ENCODE measurements around the gene PTRH2. TPM values are rescaled to one million over a fixed set of nuclear protein-coding genes. Genes with fewer than 3 reads are reported as not detected.
A peak's percentile ranks its signal among the peaks of the same experiment; 100 is the strongest.

The PTRH2 gene
- polyA plus RNA-seq, 2 of the 4 experiments (the other 2 are of a cell fraction), result 109 to 169 TPM

- peak overlapping the region; percentile 93 to 95 for H3K27ac ChIP-seq
- FAIRE-seq (peak; percentile 18), ATAC-seq (no peak), DNase-seq (ENCODE audit: low read depth in 1 of 2, low spot score in 1 of 2) (no peak)
- peaks cover 86% of the 10 kb centered on the region for H3K4me1 ChIP-seq
- TF ChIP-seq BHLHE40 (IDR thresholded peaks at IDR 0.05; ENCODE audit: low read depth, low read length), result no peak
- no peak for TF ChIP-seq JUNB (IDR thresholded peaks at IDR 0.05)
- TF ChIP-seq RNF2 (IDR thresholded peaks at IDR 0.05; ENCODE audit: borderline replicate concordance, low read depth), result no peak
- TF ChIP-seq POLR2A (IDR thresholded peaks at IDR 0.05; ENCODE audit: low read length), result no peak
- no peak for TF ChIP-seq PHF8 (IDR thresholded peaks at IDR 0.05; ENCODE audit: borderline replicate concordance, low read depth)
- TF ChIP-seq CBX2 (IDR thresholded peaks at IDR 0.05; ENCODE audit: borderline replicate concordance, low read depth), result no peak
- TF ChIP-seq ZSCAN20 (CRISPR knock-in tag; IDR thresholded peaks at IDR 0.05), result no peak
- H3K9me3 ChIP-seq, result no peaks in the 10 kb centered on the region
- CTCF ChIA-PET, result interaction anchor here (0.6 to 11.9 kb wide), 20 partner anchors 11 to 373 kb away, joined by 3 to 244 read pairs (median 5); no protein-coding TSS in a partner anchor
- H3K4me2 ChIP-seq, result peak overlapping the region; percentile 8; the same call in 1 of the 3 replicates
- H3K4me3 ChIP-seq, result no peak overlapping the region
- POLR2A ChIA-PET, result interaction anchor here (1.4 to 9.7 kb wide), 3 partner anchors 90 to 141 kb away, joined by 4 to 531 read pairs (median 18); partner anchors contain the start of genes RPS6KB1 and TUBD1
These were observed 45.2 kb upstream of the PTRH2 start for GRCh38 chr17:59752446-59752845.

- Histone ChIP-seq H3K27ac (peak overlapping the region; percentile 93 to 95), H3K9me3 (no peaks in the 10 kb centered on the region), H3K4me1 (peaks cover 86% of the 10 kb centered on the region), H3K4me3 (no peak overlapping the region), H3K4me2 (peak overlapping the region; percentile 8; the same call in 1 of the 3 replicates)
- 74% methylated on average over 11 of the region's 11 CpGs for WGBS (ENCODE audit: missing lambda C conversion rate)
- no peak for DNase-seq (ENCODE audit: low read depth in 1 of 2, low spot score in 1 of 2)
- ATAC-seq, result no peak
- peak; percentile 59 for TF ChIP-seq EHF (CRISPR knock-in tag; IDR thresholded peaks at IDR 0.05)
- TF ChIP-seq HOXB13 (CRISPR knock-in tag; IDR thresholded peaks at IDR 0.05; ENCODE audit: low read depth), result 0 out of 2 replicates have a peak, but pooled peaks have one; percentile 80
- TF ChIP-seq ZFP36 (IDR thresholded peaks at IDR 0.05; ENCODE audit: borderline replicate concordance, partially characterized antibody), result no peak
- TF ChIP-seq KDM5A (IDR thresholded peaks at IDR 0.05), result no peak
- TF ChIP-seq PHF8 (IDR thresholded peaks at IDR 0.05; ENCODE audit: borderline replicate concordance, low read depth), result no peak
- no peak for TF ChIP-seq EP300 (IDR thresholded peaks at IDR 0.05)
- no peak for TF ChIP-seq TFCP2L1 (CRISPR knock-in tag; IDR thresholded peaks at IDR 0.05)
- TF ChIP-seq ATOH8 (CRISPR knock-in tag; IDR thresholded peaks at IDR 0.05; ENCODE audit: low read depth), result no peak
- 0 out of 2 replicates have a peak, but pooled peaks have one; percentile 40 for TF ChIP-seq HEYL (CRISPR knock-in tag; IDR thresholded peaks at IDR 0.05)
- no peak for TF ChIP-seq ZC3H11A (IDR thresholded peaks at IDR 0.05)
- FAIRE-seq, result no peak
- ChIA-PET POLR2A (interaction anchor here (1.4 to 9.7 kb wide), 2 partner anchors 90 to 141 kb away, joined by 4 to 531 read pairs; partner anchors contain the start of genes RPS6KB1 and TUBD1), CTCF (interaction anchor here (0.6 to 11.9 kb wide), 16 partner anchors 10 to 373 kb away, joined by 3 to 244 read pairs (median 7); no protein-coding TSS in a partner anchor)
These were observed 44.8 kb upstream of the PTRH2 start for GRCh38 chr17:59751955-59752413.

DNA sequence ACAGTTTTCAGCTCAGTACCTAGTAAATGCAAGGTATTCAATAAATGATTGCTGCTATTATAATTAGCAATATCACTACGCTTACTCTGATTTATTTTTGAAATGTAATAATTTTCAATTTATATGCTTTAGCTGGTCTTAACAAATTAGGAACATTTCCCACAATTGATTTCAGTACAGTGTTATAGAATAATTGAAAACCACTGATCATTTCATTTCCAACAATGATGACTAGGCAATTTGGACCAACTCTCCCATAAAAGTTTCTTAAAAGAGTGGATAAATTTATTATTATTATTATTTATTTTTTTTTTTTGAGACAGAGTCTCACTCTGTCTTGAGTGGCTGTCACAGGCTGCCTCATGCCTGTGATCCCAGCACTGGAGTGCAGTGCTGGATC lies 41.4 kb upstream of the PTRH2 start:
- peak overlapping the region; percentile 93 to 95 for H3K27ac ChIP-seq
- CTCF ChIA-PET, result interaction anchor here (0.6 to 11.9 kb wide), 6 partner anchors 20 to 692 kb away, joined by 3 to 244 read pairs (median 8); no protein-coding TSS in a partner anchor
- peaks cover 4% of the 10 kb centered on the region for H3K9me3 ChIP-seq
- no peak for DNase-seq (ENCODE audit: low read depth in 1 of 2, low spot score in 1 of 2)
- WGBS (ENCODE audit: missing lambda C conversion rate), result 91% methylated on average over 1 of the region's 1 CpG
- no peak overlapping the region for H3K4me2 ChIP-seq
- POLR2A ChIA-PET, result interaction anchor here (9.7 kb wide), 1 partner anchor 94 kb away, joined by 531 read pairs; no protein-coding TSS in a partner anchor
- no peak for ATAC-seq
- TF ChIP-seq MAFK (IDR thresholded peaks at IDR 0.05; ENCODE audit: partially characterized antibody), result peak; percentile 84
- no peak for TF ChIP-seq SREBF2 (IDR thresholded peaks at IDR 0.05)
- no peak for FAIRE-seq
- H3K4me3 ChIP-seq, result no peak overlapping the region
- H3K4me1 ChIP-seq, result peaks cover 61% of the 10 kb centered on the region

- Histone ChIP-seq H3K4me3 (no peak overlapping the region), H3K4me2 (peak overlapping the region; percentile 19; the same call in 1 of the 3 replicates), H3K27ac (peak overlapping the region; percentile 93 to 95), H3K4me1 (peaks cover 44% of the 10 kb centered on the region), H3K9me3 (peaks cover 16% of the 10 kb centered on the region)
- POLR2A ChIA-PET, result interaction anchor here (9.7 kb wide), 1 partner anchor 95 kb away, joined by 531 read pairs; no protein-coding TSS in a partner anchor
- CTCF ChIA-PET, result interaction anchor here (0.6 to 11.9 kb wide), 34 partner anchors 8 to 303 kb away, joined by 3 to 244 read pairs (median 5); no protein-coding TSS in a partner anchor
- FAIRE-seq, result no peak
- peak; percentile 74 to 87 for ATAC-seq
- 53% methylated on average over 4 of the region's 4 CpGs for WGBS (ENCODE audit: missing lambda C conversion rate)
- DNase-seq (ENCODE audit: low read depth in 1 of 2, low spot score in 1 of 2), result peak; percentile 46 to 82
- TF ChIP-seq HOXB5 (CRISPR knock-in tag; IDR thresholded peaks at IDR 0.05) (no peak), NPAS2 (CRISPR knock-in tag; IDR thresholded peaks at IDR 0.05; ENCODE audit: borderline replicate concordance) (no peak), EP300 (IDR thresholded peaks at IDR 0.05) (no peak), RCOR1 (IDR thresholded peaks at IDR 0.05; ENCODE audit: low read depth, low read length) (no peak), CTCF (IDR thresholded peaks at IDR 0.05) (peak; percentile 95), MAFK (IDR thresholded peaks at IDR 0.05; ENCODE audit: partially characterized antibody) (peak; percentile 48), MYC (IDR thresholded peaks at IDR 0.05; ENCODE audit: borderline replicate concordance, low read length) (no peak), KDM1A (IDR thresholded peaks at IDR 0.05; ENCODE audit: low read depth) (no peak), TP53 (CRISPR knock-in tag; IDR thresholded peaks at IDR 0.05) (no peak), MAX (IDR thresholded peaks at IDR 0.05) (no peak)
- TF ChIP-seq, protein P1, sequence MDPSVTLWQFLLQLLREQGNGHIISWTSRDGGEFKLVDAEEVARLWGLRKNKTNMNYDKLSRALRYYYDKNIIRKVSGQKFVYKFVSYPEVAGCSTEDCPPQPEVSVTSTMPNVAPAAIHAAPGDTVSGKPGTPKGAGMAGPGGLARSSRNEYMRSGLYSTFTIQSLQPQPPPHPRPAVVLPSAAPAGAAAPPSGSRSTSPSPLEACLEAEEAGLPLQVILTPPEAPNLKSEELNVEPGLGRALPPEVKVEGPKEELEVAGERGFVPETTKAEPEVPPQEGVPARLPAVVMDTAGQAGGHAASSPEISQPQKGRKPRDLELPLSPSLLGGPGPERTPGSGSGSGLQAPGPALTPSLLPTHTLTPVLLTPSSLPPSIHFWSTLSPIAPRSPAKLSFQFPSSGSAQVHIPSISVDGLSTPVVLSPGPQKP (IDR thresholded peaks at IDR 0.05; ENCODE audit: low read depth, low read length), result no peak
These were observed 39.7 kb upstream of the PTRH2 start for GRCh38 chr17:59746849-59747445.
